IPS-18a (cell line): Measurements from ENCODE around the gene NR1I3.

ENCODE experiments used
- H3K27ac ChIP-seq: one replicate; pipeline ENCODE4 v1.5.1; 2013; ENCODE audit warnings: low read length
- H3K27me3 ChIP-seq: one replicate; pipeline ENCODE4 v1.6.1; 2013; ENCODE audit warnings: mild to moderate bottlenecking, low read length; ENCODE audit not compliant: control insufficient read depth, insufficient read depth
- H3K36me3 ChIP-seq: one replicate; pipeline ENCODE4 v1.6.1; 2013; ENCODE audit warnings: low read depth, low read length; ENCODE audit not compliant: control insufficient read depth
- H3K4me1 ChIP-seq: one replicate; pipeline ENCODE4 v1.6.1; 2013; ENCODE audit warnings: low read depth, low read length; ENCODE audit not compliant: control insufficient read depth
- H3K4me3 ChIP-seq: one replicate; pipeline ENCODE4 v1.5.1; 2013; ENCODE audit warnings: low read length
- H3K9ac ChIP-seq: one replicate; pipeline ENCODE4 v1.6.1; 2013; ENCODE audit warnings: mild to moderate bottlenecking, low read length, moderate library complexity
- H3K9me3 ChIP-seq: one replicate; pipeline ENCODE4 v1.6.1; 2013; ENCODE audit warnings: low read depth, low read length; ENCODE audit not compliant: control insufficient read depth

Gene NR1I3

GRCh38 chr1:161191971-161192370, 46.0 kb downstream of the NR1I3 start:
- peaks cover 13% of the 10 kb centered on the region for H3K36me3 ChIP-seq

GRCh38 chr1:161190962-161191521, 47.0 kb downstream of the NR1I3 start:
- H3K27me3 ChIP-seq = no peaks in the 10 kb centered on the region
- no peak overlapping the region for H3K27ac ChIP-seq
- peaks cover 13% of the 10 kb centered on the region for H3K36me3 ChIP-seq
- H3K4me1 ChIP-seq = no peaks in the 10 kb centered on the region
- no peak overlapping the region for H3K9ac ChIP-seq
- H3K4me3 ChIP-seq = no peak overlapping the region
- no peaks in the 10 kb centered on the region for H3K9me3 ChIP-seq

More at GRCh38 chr1:161191971-161192370, 46.0 kb downstream of the NR1I3 start:
- H3K4me3 ChIP-seq = no peak overlapping the region
- H3K4me1 ChIP-seq = peaks cover 5% of the 10 kb centered on the region
- no peak overlapping the region for H3K9ac ChIP-seq
- no peak overlapping the region for H3K27ac ChIP-seq
- H3K27me3 ChIP-seq = no peaks in the 10 kb centered on the region
- H3K9me3 ChIP-seq = no peaks in the 10 kb centered on the region

GRCh38 chr1:161189036-161189435, 49.0 kb downstream of the NR1I3 start:
- no peaks in the 10 kb centered on the region for H3K9me3 ChIP-seq
- no peak overlapping the region for H3K27ac ChIP-seq
- peaks cover 8% of the 10 kb centered on the region for H3K36me3 ChIP-seq
- no peak overlapping the region for H3K9ac ChIP-seq
- no peaks in the 10 kb centered on the region for H3K4me1 ChIP-seq
- H3K27me3 ChIP-seq = no peaks in the 10 kb centered on the region
- no peak overlapping the region for H3K4me3 ChIP-seq

GRCh38 chr1:161188381-161188780, 49.6 kb downstream of the NR1I3 start:
- H3K9ac ChIP-seq = no peak overlapping the region
- H3K4me1 ChIP-seq = no peaks in the 10 kb centered on the region

GRCh38 chr1:161187311-161187710, 50.7 kb downstream of the NR1I3 start:
- no peaks in the 10 kb centered on the region for H3K27me3 ChIP-seq
- H3K4me1 ChIP-seq = no peaks in the 10 kb centered on the region
- no peak overlapping the region for H3K4me3 ChIP-seq
- peaks cover 8% of the 10 kb centered on the region for H3K36me3 ChIP-seq
- H3K9me3 ChIP-seq = no peaks in the 10 kb centered on the region
- no peak overlapping the region for H3K9ac ChIP-seq
- H3K27ac ChIP-seq = no peak overlapping the region

More at GRCh38 chr1:161188381-161188780, 49.6 kb downstream of the NR1I3 start:
- Histone ChIP-seq H3K36me3 (peaks cover 8% of the 10 kb centered on the region), H3K27ac (no peak overlapping the region), H3K27me3 (no peaks in the 10 kb centered on the region), H3K9me3 (no peaks in the 10 kb centered on the region), H3K4me3 (no peak overlapping the region)

GRCh38 chr1:161185732-161186311, 52.2 kb downstream of the NR1I3 start:
- H3K9ac ChIP-seq = no peak overlapping the region
- no peak overlapping the region for H3K4me3 ChIP-seq
- H3K9me3 ChIP-seq = no peaks in the 10 kb centered on the region
- H3K27me3 ChIP-seq = no peaks in the 10 kb centered on the region
- H3K4me1 ChIP-seq = no peaks in the 10 kb centered on the region
- no peaks in the 10 kb centered on the region for H3K36me3 ChIP-seq
- no peak overlapping the region for H3K27ac ChIP-seq

GRCh38 chr1:161185282-161185682, 52.7 kb downstream of the NR1I3 start:
- Histone ChIP-seq H3K4me1 (no peaks in the 10 kb centered on the region), H3K9me3 (no peaks in the 10 kb centered on the region), H3K36me3 (no peaks in the 10 kb centered on the region), H3K27ac (no peak overlapping the region), H3K27me3 (no peaks in the 10 kb centered on the region), H3K4me3 (no peak overlapping the region), H3K9ac (no peak overlapping the region)

GRCh38 chr1:161182214-161182613, 55.8 kb downstream of the NR1I3 start:
- no peaks in the 10 kb centered on the region for H3K36me3 ChIP-seq
- no peak overlapping the region for H3K4me3 ChIP-seq
- no peaks in the 10 kb centered on the region for H3K9me3 ChIP-seq
- peaks cover 6% of the 10 kb centered on the region for H3K4me1 ChIP-seq
- H3K27me3 ChIP-seq = no peaks in the 10 kb centered on the region
- H3K27ac ChIP-seq = no peak overlapping the region
- no peak overlapping the region for H3K9ac ChIP-seq

GRCh38 chr1:161180639-161181038, 57.4 kb downstream of the NR1I3 start:
- Histone ChIP-seq H3K9me3 (no peaks in the 10 kb centered on the region), H3K9ac (no peak overlapping the region), H3K4me1 (peaks cover 6% of the 10 kb centered on the region), H3K4me3 (no peak overlapping the region), H3K27ac (no peak overlapping the region), H3K27me3 (no peaks in the 10 kb centered on the region), H3K36me3 (no peaks in the 10 kb centered on the region)

GRCh38 chr1:161179698-161180097, 58.3 kb downstream of the NR1I3 start:
- no peaks in the 10 kb centered on the region for H3K9me3 ChIP-seq
- H3K9ac ChIP-seq = no peak overlapping the region
- no peak overlapping the region for H3K4me3 ChIP-seq
- no peaks in the 10 kb centered on the region for H3K27me3 ChIP-seq
- H3K4me1 ChIP-seq = peaks cover 6% of the 10 kb centered on the region
- H3K27ac ChIP-seq = no peak overlapping the region
- H3K36me3 ChIP-seq = peaks cover 6% of the 10 kb centered on the region
